Transverse colon (tissue), 4 donors: ENCODE measurements around the gene TEAD2.

ENCODE experiments used
- CTCF ChIP-seq, 5 experiments: fragments of 200-600 bp in 3 of 5; fragments of 450-650 bp in 2 of 5; sonication (generic) in 3 of 5; IDR thresholded peaks; 1 replicate in 2 of 5; 2 replicates in 3 of 5; pipeline ENCODE4 v1.5.1; 2016 to 2017; ENCODE audit warnings: antibody characterized with exemption in 5 of 5, inconsistent platforms in 3 of 5, mild to moderate bottlenecking in 2 of 5, moderate library complexity in 1 of 5
- EP300 ChIP-seq: sonication (generic); formaldehyde crosslinking; IDR thresholded peaks from one replicate; pipeline ENCODE4 v1.6.1; 2017; ENCODE audit warnings: antibody characterized with exemption, low read depth
- POLR2A ChIP-seq: fragments of 450-650 bp; IDR thresholded peaks from one replicate; pipeline ENCODE4 v1.6.1; 2016; ENCODE audit warnings: antibody characterized with exemption, mild to moderate bottlenecking, moderate library complexity
- POLR2AphosphoS5 ChIP-seq, 3 donors: sonication (generic); formaldehyde crosslinking; IDR thresholded peaks; one replicate each; pipeline ENCODE4 v1.6.1; 2016; ENCODE audit warnings: antibody characterized with exemption in 3 of 3

DNA sequence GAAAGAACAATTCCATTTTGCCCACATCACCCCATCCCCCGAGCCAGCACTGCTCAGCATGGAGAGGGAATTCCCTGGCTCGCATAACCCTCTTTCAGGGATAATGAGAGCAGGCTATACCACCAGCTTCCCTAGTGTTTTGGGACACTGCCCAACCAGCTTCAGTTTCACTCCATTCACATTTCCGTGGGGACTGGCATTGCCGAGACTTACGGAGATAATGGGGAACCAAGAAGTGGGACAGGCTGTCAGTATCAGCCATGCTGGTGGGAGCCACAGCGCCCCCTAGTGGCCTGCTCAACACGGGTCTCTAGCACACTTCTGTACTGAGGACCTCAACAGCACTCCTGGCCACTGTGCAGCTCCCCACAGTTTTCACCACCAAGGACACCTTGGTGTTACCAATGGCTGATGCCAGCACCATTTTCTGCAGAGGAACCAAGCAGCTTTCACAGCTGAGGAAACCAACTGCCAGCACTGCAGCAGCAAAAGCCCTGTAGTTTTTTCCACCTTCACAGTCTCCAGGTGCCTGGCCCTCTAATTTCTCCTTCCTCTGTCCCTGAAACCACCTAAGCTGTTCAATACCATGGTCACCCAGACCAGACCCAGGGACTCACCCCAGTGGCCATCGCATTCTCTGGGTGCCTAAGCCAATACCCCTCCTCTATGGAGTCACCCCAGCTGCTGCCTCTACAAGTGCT is 60.9 kb downstream of the TEAD2 start:
- TF ChIP-seq POLR2A (no peak), POLR2AphosphoS5 (IDR thresholded peaks at IDR 0.05) (no peak), CTCF (IDR thresholded peaks at IDR 0.05) (peak; percentile 59 to 87 (median 80)), EP300 (no peak)
